HG02798 (cell line): ENCODE results near the gene CISD3.

Source experiments
- ATAC-seq: cut with Tn5 transposase; IDR thresholded peaks from one replicate; pipeline ENCODE4 v1.9.1; 2021; ENCODE audit warnings: mild to moderate bottlenecking; ENCODE audit not compliant: unreplicated experiment, poor library complexity

The CISD3 gene

GRCh38 chr17:38753071-38753506, 22.9 kb downstream of the CISD3 start:
- ATAC-seq, result no peak

GRCh38 chr17:38761612-38762011, 31.5 kb downstream of the CISD3 start:
- no peak for ATAC-seq

- ATAC-seq, result no peak
Observed at GRCh38 chr17:38762231-38762630, 32.1 kb downstream of the CISD3 start.

DNA sequence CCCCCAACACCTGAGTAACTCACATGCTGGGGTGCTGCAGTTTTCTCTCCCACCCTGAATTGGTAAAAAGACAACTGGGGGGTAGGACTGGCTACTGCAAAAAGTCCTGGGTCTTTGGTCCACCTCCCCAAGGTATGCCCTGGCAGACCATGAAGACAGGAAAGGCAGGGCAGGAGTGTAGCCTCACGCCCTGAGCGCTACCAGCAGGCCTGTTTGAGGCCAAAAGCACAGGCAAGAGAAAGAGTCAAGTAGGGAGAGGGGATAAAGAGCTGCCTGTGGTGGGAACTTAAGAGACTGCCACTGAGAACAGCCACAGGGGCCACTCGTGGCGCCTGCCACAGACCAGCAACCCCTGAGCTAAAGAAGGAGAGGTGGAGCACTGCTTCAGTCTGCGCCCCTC, 36.2 kb downstream of the CISD3 start:
- no peak for ATAC-seq

GRCh38 chr17:38768417-38768816, 38.3 kb downstream of the CISD3 start:
- ATAC-seq, result no peak

DNA sequence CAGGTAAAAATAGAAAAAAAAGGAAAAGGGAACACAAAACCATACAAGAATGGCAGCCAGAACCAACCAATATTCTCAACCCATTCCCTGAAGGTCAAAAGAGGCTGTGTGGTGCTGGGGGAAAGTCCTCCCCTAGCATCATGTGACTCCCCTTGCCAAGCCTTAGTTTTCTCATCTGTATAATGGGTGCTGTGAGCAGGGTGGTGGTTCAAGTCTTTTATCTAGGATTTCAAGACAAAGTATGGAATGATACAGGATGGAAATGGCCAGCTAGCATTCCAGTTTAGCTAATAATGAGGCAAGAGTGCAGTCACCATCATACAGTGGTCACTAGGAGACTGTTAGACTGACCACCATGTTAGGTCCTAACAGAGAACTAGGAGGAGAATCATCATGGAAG, 43.1 kb downstream of the CISD3 start:
- ATAC-seq, result no peak

GRCh38 chr17:38777641-38778250, 47.6 kb downstream of the CISD3 start:
- no peak for ATAC-seq

GRCh38 chr17:38779965-38780752, 50.0 kb downstream of the CISD3 start:
- ATAC-seq, result no peak

GRCh38 chr17:38783227-38783626, 53.1 kb downstream of the CISD3 start:
- no peak for ATAC-seq
